Measurements from ENCODE around the gene HACD3.
"Not testable (repeated sequence)": the region's sequence is repeated elsewhere in the genome, so short reads cannot be mapped to it uniquely, and the experiment has no call there.

The HACD3 gene

DNA sequence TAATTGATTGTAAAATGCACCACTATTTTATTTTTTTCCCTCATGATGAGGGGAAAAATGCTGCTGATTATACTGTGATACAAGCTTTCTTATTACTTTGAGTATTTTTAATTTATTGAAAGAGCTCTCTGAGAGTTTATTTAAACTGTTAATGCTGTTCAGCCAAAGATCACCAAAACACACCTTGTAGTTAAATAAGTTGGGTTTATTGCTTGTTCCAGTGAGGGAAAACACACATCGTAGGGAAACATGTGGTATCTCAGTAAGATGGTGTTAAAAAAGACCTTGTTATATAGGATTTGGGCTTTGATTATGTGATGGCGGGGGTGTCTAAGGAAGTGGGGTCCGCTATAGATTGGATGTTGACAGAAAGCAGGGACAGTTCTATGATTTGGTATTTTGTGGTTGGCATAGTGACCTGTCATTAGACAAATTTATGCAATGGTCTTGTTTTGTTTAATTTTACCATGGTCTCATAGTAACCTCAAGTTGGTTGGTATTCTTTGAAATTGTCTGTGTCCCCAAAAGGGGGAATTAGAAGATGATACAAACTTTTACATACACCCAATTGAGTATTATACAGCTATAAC, 11.1 kb downstream of the HACD3 start:
- no peak overlapping the region for H3K4me3 ChIP-seq (replicated peaks; ENCODE audit: low read depth, low read length)
- TF ChIP-seq CTCF (IDR thresholded peaks at IDR 0.05; ENCODE audit: low read depth, low read length, missing control alignments), result no peak
- DNase-seq (ENCODE audit: extremely low read depth, low read depth), result no peak

DNA sequence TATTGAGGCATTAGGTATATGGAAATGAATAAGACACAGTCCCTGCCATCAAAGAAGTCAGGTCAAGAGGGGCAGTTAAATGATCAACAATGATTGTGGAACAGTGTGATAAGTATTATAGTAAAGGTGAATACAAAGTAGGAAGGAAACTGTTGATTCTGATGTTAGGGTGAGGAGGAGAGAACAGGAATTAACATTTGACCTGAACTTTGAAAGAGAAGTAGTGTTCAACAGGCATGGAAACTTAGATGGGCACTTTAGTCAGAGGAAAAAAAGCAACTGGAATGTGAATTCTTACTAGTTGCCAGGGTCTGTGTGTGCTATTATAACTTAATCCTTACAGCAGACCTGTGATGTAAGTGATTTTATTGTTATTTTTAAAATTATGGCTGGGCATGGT, 17.6 kb downstream of the HACD3 start:
- no peak for DNase-seq (ENCODE audit: extremely low read depth, low read depth)
- H3K4me3 ChIP-seq (replicated peaks; ENCODE audit: low read depth, low read length), result no peak overlapping the region
- TF ChIP-seq CTCF (IDR thresholded peaks at IDR 0.05; ENCODE audit: low read depth, low read length, missing control alignments), result no peak

GRCh38 chr15:65549288-65549687, 19.0 kb downstream of the HACD3 start:
- DNase-seq (ENCODE audit: extremely low read depth, low read depth); H3K4me3 ChIP-seq (replicated peaks; ENCODE audit: low read depth, low read length): not testable (repeated sequence)

DNA sequence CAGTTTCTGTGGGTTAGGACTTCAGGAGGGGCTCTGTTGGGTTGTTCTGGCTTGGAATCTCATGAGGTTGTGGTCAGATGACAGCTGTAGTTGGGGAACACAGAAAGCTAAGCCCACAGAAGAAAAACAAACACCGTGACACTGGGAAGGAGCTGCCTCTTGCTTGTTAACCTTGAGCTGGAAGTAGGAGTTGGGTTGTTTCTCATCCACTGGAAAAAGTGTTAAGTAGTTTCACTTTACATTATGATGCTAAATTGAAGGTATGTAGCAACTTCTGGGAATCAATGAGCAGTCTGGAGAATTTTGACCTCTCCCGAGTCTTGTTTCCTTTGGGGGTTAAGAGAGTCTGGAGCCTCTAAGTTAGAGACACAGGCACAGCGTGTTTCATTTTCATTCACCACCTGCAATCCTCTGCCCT, 20.4 kb downstream of the HACD3 start:
- DNase-seq (ENCODE audit: extremely low read depth, low read depth), result no peak

GRCh38 chr15:65551183-65551582, 20.9 kb downstream of the HACD3 start:
- no peak overlapping the region for H3K4me3 ChIP-seq (replicated peaks; ENCODE audit: low read depth, low read length)
- no peak for DNase-seq (ENCODE audit: extremely low read depth, low read depth)
- TF ChIP-seq CTCF (IDR thresholded peaks at IDR 0.05; ENCODE audit: low read depth, low read length, missing control alignments), result no peak

More for the DNA sequence above, 20.4 kb downstream of the HACD3 start:
- H3K4me3 ChIP-seq (replicated peaks; ENCODE audit: low read depth, low read length), result no peak overlapping the region
- TF ChIP-seq CTCF (IDR thresholded peaks at IDR 0.05; ENCODE audit: low read depth, low read length, missing control alignments), result no peak

DNA sequence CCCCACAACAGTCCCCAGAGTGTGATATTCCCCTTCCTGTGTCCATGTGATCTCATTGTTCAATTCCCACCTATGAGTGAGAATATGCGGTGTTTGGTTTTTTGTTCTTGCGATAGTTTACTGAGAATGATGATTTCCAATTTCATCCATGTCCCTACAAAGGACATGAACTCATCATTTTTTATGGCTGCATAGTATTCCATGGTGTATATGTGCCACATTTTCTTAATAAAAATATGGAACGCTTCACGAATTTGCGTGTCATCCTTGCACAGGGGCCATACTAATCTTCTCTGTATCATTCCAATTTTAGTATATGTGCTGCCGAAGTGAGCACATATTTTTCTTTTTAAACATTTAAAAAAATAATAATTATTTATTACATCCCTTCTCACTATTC, 22.6 kb downstream of the HACD3 start:
- not testable (repeated sequence) for H3K4me3 ChIP-seq (replicated peaks; ENCODE audit: low read depth, low read length); DNase-seq (ENCODE audit: extremely low read depth, low read depth)

DNA sequence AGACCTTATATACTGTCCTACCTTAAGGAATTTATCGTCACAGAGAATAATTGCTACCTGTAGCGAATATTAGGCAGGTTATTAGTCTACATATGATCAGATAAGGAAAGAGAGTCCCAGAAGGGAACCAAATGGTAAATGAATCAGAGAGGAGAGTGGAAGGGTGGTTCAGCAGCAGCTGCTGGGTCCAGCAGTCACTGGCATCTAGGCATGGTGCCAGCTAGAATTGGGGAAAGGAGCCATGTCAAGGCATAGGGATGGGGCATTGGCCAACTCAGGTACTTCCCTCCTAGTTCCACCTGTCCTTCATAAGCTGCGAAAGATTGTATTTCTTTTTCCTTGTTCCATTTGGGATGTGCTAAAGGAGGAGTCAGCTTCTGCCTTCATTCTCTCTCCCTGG, 23.4 kb downstream of the HACD3 start:
- DNase-seq (ENCODE audit: extremely low read depth, low read depth), result no peak
- H3K4me3 ChIP-seq (replicated peaks; ENCODE audit: low read depth, low read length), result no peak overlapping the region
- TF ChIP-seq CTCF (IDR thresholded peaks at IDR 0.05; ENCODE audit: low read depth, low read length, missing control alignments), result no peak

GRCh38 chr15:65556622-65557021, 26.4 kb downstream of the HACD3 start:
- TF ChIP-seq CTCF (IDR thresholded peaks at IDR 0.05; ENCODE audit: low read depth, low read length, missing control alignments), result no peak
- H3K4me3 ChIP-seq (replicated peaks; ENCODE audit: low read depth, low read length), result no peak overlapping the region
- DNase-seq (ENCODE audit: extremely low read depth, low read depth), result no peak
